ENCODE results near the gene RNF112. TPM values are rescaled to one million over a fixed set of nuclear protein-coding genes. Genes with fewer than 3 reads are reported as not detected.

RNF112 gene
- polyA plus RNA-seq, 3 donors = 0.61 to 1.4 (median 1.00) TPM

- no peak for DNase-seq (ENCODE audit: low read depth in 3 of 3, low spot score in 2 of 3)
These were observed 23.8 kb upstream of the RNF112 start, which contains the start of gene MFAP4 for GRCh38 chr17:19386974-19387920. Gene MFAP4 (minus strand): TSS chr17:19387190. CDS start chr17:19387155, 35 bp downstream.

GRCh38 chr17:19387921-19388521 lies 23.0 kb upstream of the RNF112 start:
- no peak for DNase-seq (ENCODE audit: low read depth in 3 of 3, low spot score in 2 of 3)

GRCh38 chr17:19388791-19389785 lies 21.9 kb upstream of the RNF112 start:
- DNase-seq (ENCODE audit: low read depth in 3 of 3, low spot score in 2 of 3) = no peak

- no peak for DNase-seq (ENCODE audit: low read depth in 3 of 3, low spot score in 2 of 3)
These were observed 20.1 kb upstream of the RNF112 start for GRCh38 chr17:19390951-19391350.

- DNase-seq (ENCODE audit: low read depth in 3 of 3, low spot score in 2 of 3) = no peak
These were observed 19.6 kb upstream of the RNF112 start for GRCh38 chr17:19391432-19391831.

GRCh38 chr17:19392303-19392702 lies 18.7 kb upstream of the RNF112 start:
- no peak for DNase-seq (ENCODE audit: low read depth in 3 of 3, low spot score in 2 of 3)

GRCh38 chr17:19397556-19398041 lies 13.4 kb upstream of the RNF112 start:
- no peak for DNase-seq (ENCODE audit: low read depth in 3 of 3, low spot score in 2 of 3)

GRCh38 chr17:19398301-19399181 lies 12.5 kb upstream of the RNF112 start:
- no peak for DNase-seq (ENCODE audit: low read depth in 3 of 3, low spot score in 2 of 3)

- no peak for DNase-seq (ENCODE audit: low read depth in 3 of 3, low spot score in 2 of 3)
These were observed 11.1 kb upstream of the RNF112 start for GRCh38 chr17:19399750-19400450.

GRCh38 chr17:19401321-19402010 lies 9.6 kb upstream of the RNF112 start:
- DNase-seq (ENCODE audit: low read depth in 3 of 3, low spot score in 2 of 3) = no peak

- DNase-seq (ENCODE audit: low read depth in 3 of 3, low spot score in 2 of 3) = no peak
These were observed 8.9 kb upstream of the RNF112 start for GRCh38 chr17:19402171-19402570.

- DNase-seq (ENCODE audit: low read depth in 3 of 3, low spot score in 2 of 3) = no peak
These were observed 8.0 kb upstream of the RNF112 start for GRCh38 chr17:19403021-19403420.

- DNase-seq (ENCODE audit: low read depth in 3 of 3, low spot score in 2 of 3) = no peak
These were observed 6.8 kb upstream of the RNF112 start for GRCh38 chr17:19404264-19404663.

GRCh38 chr17:19405114-19405513 lies 5.9 kb upstream of the RNF112 start:
- DNase-seq (ENCODE audit: low read depth in 3 of 3, low spot score in 2 of 3) = no peak

- no peak for DNase-seq (ENCODE audit: low read depth in 3 of 3, low spot score in 2 of 3)
These were observed 3.3 kb upstream of the RNF112 start for GRCh38 chr17:19407601-19408345.

- DNase-seq (ENCODE audit: low read depth in 3 of 3, low spot score in 2 of 3) = no peak
These were observed 2.7 kb upstream of the RNF112 start for GRCh38 chr17:19408346-19408710.

- no peak for DNase-seq (ENCODE audit: low read depth in 3 of 3, low spot score in 2 of 3)
These were observed 2.0 kb upstream of the RNF112 start for GRCh38 chr17:19409066-19409465.

GRCh38 chr17:19409509-19409908 lies 1.5 kb upstream of the RNF112 start:
- DNase-seq (ENCODE audit: low read depth in 3 of 3, low spot score in 2 of 3) = no peak
